IMR-90 (cell line): ENCODE data around the gene PPP1R1C.

Experiments
- CEBPB ChIP-seq: IDR thresholded peaks from 2 replicates; pipeline ENCODE4 v1.6.1; 2012; ENCODE audit warnings: low read depth, low read length, improper control_type of control experiment
- CHD1 ChIP-seq: IDR thresholded peaks from 2 replicates; pipeline ENCODE4 v1.6.1; 2012; ENCODE audit warnings: low read depth, low read length, improper control_type of control experiment
- FOS ChIP-seq: fragments of 150-350 bp; IDR thresholded peaks from 2 replicates; pipeline ENCODE4 v1.6.1; 2016; ENCODE audit warnings: low read depth, low read length
- MAFK ChIP-seq: IDR thresholded peaks from 2 replicates; pipeline ENCODE4 v1.6.1; 2012; ENCODE audit warnings: low read depth, low read length, improper control_type of control experiment
- MAZ ChIP-seq: IDR thresholded peaks from 2 replicates; pipeline ENCODE4 v1.6.1; 2012; ENCODE audit warnings: low read depth, mild to moderate bottlenecking, low read length, improper control_type of control experiment, moderate library complexity, borderline replicate concordance
- MXI1 ChIP-seq: IDR thresholded peaks from 2 replicates; pipeline ENCODE4 v1.6.1; 2012; ENCODE audit warnings: low read depth, mild to moderate bottlenecking, low read length, moderate library complexity, borderline replicate concordance
- NFE2L2 ChIP-seq: fragments of 150-350 bp; IDR thresholded peaks from 2 replicates; pipeline ENCODE4 v1.6.1; 2016; ENCODE audit warnings: low read depth, mild to moderate bottlenecking, low read length
- POLR2A ChIP-seq: IDR thresholded peaks from 2 replicates; pipeline ENCODE4 v1.6.1; 2012; ENCODE audit warnings: mild to moderate bottlenecking, low read depth, low read length
- RAD21 ChIP-seq: IDR thresholded peaks from 2 replicates; pipeline ENCODE4 v1.6.1; 2012; ENCODE audit warnings: low read length, improper control_type of control experiment
- RFX5 ChIP-seq: IDR thresholded peaks from 2 replicates; pipeline ENCODE4 v1.8.0; 2012; ENCODE audit warnings: low read depth, mild to moderate bottlenecking, low read length, moderate library complexity
- SMC3 ChIP-seq: fragments of 150-350 bp; IDR thresholded peaks from 2 replicates; pipeline ENCODE4 v1.6.1; 2016; ENCODE audit warnings: low read depth, mild to moderate bottlenecking, antibody characterized with exemption, low read length, moderate library complexity
- TF ChIP-seq, protein P1 (sequence below): conservative IDR thresholded peaks from 2 replicates; pipeline ENCODE4 v1.5.1; 2012; ENCODE audit warnings: mild to moderate bottlenecking, low read depth, low read length, improper control_type of control experiment
- TF ChIP-seq, protein P2 (sequence below): fragments of 150-350 bp; IDR thresholded peaks from 2 replicates; pipeline ENCODE4 v1.6.1; 2016; ENCODE audit warnings: low read depth, mild to moderate bottlenecking, low read length, moderate library complexity, borderline replicate concordance
- TF ChIP-seq, protein P3 (sequence below): fragments of 150-350 bp; IDR thresholded peaks from 2 replicates; pipeline ENCODE4 v1.6.1; 2017; ENCODE audit warnings: mild to moderate bottlenecking, antibody characterized with exemption, low read length, low read depth

DNA sequence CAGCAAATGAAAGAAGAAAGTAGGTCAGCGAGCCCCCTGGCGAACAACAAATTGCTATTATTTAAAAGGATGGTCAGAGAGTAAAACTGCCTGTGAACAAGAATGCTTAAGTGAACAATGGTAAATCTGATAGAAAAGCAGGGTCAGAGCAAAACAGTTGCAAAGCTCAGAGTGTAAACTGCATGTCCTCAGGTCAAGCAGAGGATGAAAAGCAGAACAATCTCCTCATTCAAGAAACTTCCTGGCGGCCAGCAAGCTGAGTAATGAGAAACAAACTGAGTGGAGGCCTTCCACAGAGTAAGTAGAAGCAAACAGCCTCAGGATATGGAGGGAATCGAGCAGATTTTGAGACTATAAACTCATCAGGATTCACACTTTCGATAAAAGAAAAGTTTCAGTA, 117.9 kb downstream of the PPP1R1C start:
- TF ChIP-seq FOS, result no peak
- TF ChIP-seq RAD21, result no peak
- TF ChIP-seq, protein P1, sequence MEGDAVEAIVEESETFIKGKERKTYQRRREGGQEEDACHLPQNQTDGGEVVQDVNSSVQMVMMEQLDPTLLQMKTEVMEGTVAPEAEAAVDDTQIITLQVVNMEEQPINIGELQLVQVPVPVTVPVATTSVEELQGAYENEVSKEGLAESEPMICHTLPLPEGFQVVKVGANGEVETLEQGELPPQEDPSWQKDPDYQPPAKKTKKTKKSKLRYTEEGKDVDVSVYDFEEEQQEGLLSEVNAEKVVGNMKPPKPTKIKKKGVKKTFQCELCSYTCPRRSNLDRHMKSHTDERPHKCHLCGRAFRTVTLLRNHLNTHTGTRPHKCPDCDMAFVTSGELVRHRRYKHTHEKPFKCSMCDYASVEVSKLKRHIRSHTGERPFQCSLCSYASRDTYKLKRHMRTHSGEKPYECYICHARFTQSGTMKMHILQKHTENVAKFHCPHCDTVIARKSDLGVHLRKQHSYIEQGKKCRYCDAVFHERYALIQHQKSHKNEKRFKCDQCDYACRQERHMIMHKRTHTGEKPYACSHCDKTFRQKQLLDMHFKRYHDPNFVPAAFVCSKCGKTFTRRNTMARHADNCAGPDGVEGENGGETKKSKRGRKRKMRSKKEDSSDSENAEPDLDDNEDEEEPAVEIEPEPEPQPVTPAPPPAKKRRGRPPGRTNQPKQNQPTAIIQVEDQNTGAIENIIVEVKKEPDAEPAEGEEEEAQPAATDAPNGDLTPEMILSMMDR, result no peak
- TF ChIP-seq SMC3, result no peak
- no peak for TF ChIP-seq MXI1
- no peak for TF ChIP-seq POLR2A
- TF ChIP-seq RFX5, result no peak
- TF ChIP-seq, protein P2, sequence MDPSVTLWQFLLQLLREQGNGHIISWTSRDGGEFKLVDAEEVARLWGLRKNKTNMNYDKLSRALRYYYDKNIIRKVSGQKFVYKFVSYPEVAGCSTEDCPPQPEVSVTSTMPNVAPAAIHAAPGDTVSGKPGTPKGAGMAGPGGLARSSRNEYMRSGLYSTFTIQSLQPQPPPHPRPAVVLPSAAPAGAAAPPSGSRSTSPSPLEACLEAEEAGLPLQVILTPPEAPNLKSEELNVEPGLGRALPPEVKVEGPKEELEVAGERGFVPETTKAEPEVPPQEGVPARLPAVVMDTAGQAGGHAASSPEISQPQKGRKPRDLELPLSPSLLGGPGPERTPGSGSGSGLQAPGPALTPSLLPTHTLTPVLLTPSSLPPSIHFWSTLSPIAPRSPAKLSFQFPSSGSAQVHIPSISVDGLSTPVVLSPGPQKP, result no peak
- TF ChIP-seq CEBPB, result no peak
- TF ChIP-seq MAZ, result no peak
- TF ChIP-seq NFE2L2, result no peak
- no peak for TF ChIP-seq CHD1
- TF ChIP-seq, protein P3, sequence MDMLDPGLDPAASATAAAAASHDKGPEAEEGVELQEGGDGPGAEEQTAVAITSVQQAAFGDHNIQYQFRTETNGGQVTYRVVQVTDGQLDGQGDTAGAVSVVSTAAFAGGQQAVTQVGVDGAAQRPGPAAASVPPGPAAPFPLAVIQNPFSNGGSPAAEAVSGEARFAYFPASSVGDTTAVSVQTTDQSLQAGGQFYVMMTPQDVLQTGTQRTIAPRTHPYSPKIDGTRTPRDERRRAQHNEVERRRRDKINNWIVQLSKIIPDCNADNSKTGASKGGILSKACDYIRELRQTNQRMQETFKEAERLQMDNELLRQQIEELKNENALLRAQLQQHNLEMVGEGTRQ, result no peak
- TF ChIP-seq MAFK, result no peak
